Activated naive CD4-positive, alpha-beta T cell treated with anti-CD3 and anti-CD28 coated beads, Interleukin-2, amount 50 U/mL, for 24 hours (primary cell): ENCODE measurements around the gene ABCC1.

Experiments
- H3K27ac Mint-ChIP-seq: one replicate; pipeline ENCODE4 v1.8.0; 2021; ENCODE audit warnings: mild to moderate bottlenecking, mixed read lengths
- H3K27me3 Mint-ChIP-seq: one replicate; pipeline ENCODE4 v1.8.0; 2021; ENCODE audit warnings: mixed read lengths
- H3K36me3 Mint-ChIP-seq: one replicate; pipeline ENCODE4 v1.8.0; 2021; ENCODE audit warnings: mixed read lengths
- H3K4me1 Mint-ChIP-seq: one replicate; pipeline ENCODE4 v1.8.0; 2021; ENCODE audit warnings: mixed read lengths
- H3K4me3 Mint-ChIP-seq: one replicate; pipeline ENCODE4 v1.8.0; 2021; ENCODE audit warnings: mild to moderate bottlenecking, mixed read lengths
- H3K9me3 Mint-ChIP-seq: one replicate; pipeline ENCODE4 v1.8.0; 2021; ENCODE audit warnings: mixed read lengths

ABCC1 gene

DNA sequence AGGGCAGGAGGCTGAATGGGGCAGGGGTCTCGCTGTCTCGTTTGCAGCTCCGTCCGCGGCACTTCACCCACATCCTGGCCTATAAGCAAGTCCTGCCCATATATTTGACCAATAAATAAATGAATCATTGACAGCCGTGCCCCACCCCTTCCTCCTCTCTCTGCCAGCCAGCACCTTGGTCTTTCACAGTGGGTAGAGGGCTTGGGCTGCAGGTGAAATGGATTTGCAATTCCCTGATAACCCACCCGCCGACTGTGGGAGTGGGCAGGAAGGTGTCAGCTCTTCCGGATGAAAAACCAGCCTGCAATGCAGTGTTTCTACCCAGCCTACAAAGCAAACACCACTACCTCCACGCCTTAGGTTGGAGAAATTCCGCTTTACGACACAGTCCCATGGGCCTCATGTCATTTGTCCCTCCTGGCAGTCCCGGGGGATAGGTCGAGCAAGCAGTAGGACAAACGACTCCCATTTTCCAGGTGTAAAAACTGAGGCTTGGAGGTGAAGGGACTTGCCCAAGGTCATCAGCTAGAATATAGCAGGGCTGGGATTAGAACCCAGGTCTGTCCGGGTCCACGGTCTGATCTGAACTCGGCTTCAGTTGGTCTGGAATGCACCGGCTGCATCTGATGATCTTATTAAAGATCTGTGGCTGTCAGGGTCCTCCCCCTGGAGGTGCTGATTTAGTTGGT is 79.0 kb downstream of the ABCC1 start:
- Mint-ChIP-seq H3K27me3 (no peaks in the 10 kb centered on the region), H3K4me1 (peaks cover 40% of the 10 kb centered on the region), H3K27ac (no peak overlapping the region), H3K36me3 (peaks cover 5% of the 10 kb centered on the region), H3K4me3 (no peak overlapping the region), H3K9me3 (no peaks in the 10 kb centered on the region)

DNA sequence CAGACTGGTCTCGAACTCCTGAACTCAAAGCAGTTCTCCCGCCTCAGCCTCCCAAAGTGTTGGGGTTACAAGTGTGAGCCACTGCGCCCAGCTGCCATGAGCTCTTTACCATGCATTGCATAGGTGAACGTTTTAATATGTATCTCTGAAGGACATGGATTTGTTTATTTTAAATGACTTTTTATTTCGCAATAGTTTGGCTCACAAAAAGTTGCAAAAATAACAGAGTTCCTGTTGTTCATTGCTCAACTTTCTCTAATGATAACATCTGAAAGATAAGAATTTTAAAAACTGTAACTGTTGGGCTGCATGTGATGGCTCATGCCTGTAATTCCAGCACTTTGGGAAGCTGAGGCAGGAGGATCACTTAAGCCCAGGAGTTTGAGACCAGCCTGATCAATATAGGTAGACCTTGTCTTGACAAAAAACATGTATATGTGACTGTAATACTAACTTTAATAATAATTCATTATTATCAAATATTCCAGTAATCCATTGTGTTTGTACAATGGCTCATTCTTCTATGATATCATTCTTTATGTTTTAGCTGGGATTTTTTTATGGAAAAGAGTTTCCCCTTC is 80.1 kb downstream of the ABCC1 start:
- Mint-ChIP-seq H3K27ac (no peak overlapping the region), H3K36me3 (peaks cover 6% of the 10 kb centered on the region), H3K9me3 (no peaks in the 10 kb centered on the region), H3K4me3 (no peak overlapping the region), H3K27me3 (no peaks in the 10 kb centered on the region), H3K4me1 (peaks cover 37% of the 10 kb centered on the region)

DNA sequence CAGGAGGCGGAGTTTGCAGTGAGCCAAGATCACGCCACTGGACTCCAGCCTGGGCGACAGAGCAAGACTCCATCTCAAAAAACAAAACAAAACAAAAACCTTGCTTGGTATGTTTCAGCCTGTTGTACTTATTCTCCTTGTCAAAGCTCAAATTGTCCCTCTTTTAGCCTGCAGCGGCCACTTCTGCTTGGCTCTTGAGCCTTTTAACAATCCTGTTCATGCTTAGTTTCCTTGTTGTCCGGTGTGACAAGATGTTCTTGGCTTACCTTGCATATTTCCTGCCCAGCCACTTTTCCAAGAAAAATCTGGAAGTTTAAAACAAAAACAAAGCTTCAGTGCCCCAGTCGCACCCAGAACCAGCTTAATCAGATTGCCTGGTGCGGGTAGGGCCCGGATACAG is 81.0 kb downstream of the ABCC1 start:
- no peaks in the 10 kb centered on the region for H3K9me3 Mint-ChIP-seq
- H3K4me3 Mint-ChIP-seq, result no peak overlapping the region
- peaks cover 27% of the 10 kb centered on the region for H3K4me1 Mint-ChIP-seq
- H3K36me3 Mint-ChIP-seq, result peaks cover 6% of the 10 kb centered on the region
- no peaks in the 10 kb centered on the region for H3K27me3 Mint-ChIP-seq
- H3K27ac Mint-ChIP-seq, result no peak overlapping the region

DNA sequence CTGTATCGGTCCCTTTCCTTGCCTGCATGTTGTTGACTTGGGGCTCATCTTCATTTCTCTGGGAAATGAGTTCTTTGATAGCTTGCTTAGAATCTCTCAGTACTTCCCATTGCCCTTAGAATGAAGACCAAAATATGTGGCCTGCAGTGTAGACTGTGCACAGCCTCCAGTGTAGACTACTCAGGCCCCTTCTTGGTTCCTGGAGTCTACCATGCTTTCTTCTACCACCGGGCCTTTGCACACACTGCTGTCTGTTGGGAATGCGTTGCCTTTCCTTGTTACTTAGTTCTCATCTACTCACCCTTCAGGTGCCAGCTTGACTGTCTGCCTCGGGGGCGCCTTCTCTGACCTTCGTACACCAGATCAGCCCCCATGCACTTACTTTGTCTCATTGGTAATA is 82.0 kb downstream of the ABCC1 start:
- Mint-ChIP-seq H3K4me1 (peaks cover 20% of the 10 kb centered on the region), H3K27ac (peak overlapping the region; percentile 72), H3K4me3 (no peak overlapping the region), H3K36me3 (peaks cover 6% of the 10 kb centered on the region), H3K9me3 (no peaks in the 10 kb centered on the region), H3K27me3 (no peaks in the 10 kb centered on the region)

DNA sequence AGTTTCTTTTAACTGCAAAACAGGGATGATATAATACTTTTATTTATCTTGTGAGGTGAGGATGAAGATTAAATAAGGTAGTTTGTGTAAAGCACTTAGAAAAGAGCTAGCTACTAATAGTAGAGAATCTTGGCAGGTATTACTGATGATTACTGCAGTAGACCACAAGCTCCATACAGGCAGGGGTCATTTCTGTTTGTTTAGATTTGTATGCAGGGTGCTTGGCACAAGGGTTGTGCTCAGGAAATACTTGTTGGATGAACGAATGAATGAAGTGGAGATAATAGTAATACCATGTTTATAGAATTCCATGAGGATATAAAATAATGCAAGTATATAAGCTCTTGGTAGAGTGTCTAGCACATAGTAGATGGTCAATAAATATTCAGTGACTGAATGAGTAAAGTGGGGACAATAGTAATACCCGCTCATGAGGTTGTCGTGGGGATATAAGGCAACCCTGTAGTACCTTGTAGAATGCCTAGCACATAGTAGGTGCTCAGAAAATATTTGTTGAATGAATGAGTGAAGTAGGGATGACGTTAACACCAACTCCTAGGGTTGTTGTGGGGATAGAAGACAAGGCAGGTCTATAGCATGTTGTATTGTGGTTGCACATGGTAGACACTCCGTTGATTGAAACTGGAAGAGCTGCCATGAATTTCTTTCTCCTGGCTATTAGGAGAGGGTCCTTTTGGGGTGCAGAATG is 83.0 kb downstream of the ABCC1 start:
- Mint-ChIP-seq H3K4me1 (peaks cover 20% of the 10 kb centered on the region), H3K27me3 (no peaks in the 10 kb centered on the region), H3K4me3 (no peak overlapping the region), H3K9me3 (no peaks in the 10 kb centered on the region), H3K36me3 (peaks cover 9% of the 10 kb centered on the region), H3K27ac (peak overlapping the region; percentile 57)

DNA sequence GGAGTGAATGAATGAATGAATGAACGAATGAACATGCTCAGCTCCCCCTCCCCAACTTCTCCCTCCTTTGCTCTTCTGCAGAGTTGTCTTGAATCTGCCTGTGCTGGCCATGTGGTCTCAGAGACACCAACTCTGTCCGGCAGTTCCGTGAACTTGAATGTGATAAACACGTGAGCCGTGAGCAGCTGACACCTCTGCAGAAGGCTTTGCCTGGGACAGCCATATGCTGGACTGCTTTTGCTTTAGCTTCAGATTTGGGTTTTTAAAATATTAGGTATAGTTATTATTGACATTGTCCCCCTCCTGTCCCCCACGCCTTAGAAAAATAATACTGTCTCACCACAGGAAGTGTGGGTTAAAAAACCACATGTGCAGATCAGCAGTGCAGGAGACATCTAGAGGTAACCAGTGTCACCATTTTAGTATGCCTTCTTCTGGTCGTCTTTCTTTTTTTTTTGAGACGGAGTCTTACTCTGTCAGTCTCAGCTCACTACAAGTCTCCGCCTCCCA is 83.8 kb downstream of the ABCC1 start:
- Mint-ChIP-seq H3K4me3 (no peak overlapping the region), H3K9me3 (no peaks in the 10 kb centered on the region), H3K36me3 (peaks cover 12% of the 10 kb centered on the region), H3K27me3 (no peaks in the 10 kb centered on the region), H3K4me1 (peaks cover 24% of the 10 kb centered on the region), H3K27ac (peak overlapping the region; percentile 83)

DNA sequence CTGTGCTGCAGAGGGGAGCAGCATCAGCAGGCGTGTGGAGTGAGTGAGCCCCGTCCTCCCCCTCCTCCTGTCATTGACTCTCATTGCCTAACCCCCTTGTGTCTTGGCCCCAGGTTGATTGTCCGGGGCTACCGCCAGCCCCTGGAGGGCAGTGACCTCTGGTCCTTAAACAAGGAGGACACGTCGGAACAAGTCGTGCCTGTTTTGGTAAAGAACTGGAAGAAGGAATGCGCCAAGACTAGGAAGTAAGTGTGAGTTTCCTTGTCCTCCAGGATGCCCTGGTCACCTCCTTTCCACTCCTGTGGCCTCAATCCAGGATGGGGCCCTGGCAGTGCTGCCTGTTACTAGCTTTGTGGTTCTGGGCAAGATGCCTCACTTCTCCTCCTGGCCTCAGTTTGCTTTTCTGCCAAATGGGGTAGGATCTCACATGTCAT is 87.0 kb downstream of the ABCC1 start:
- Mint-ChIP-seq H3K36me3 (peaks cover 19% of the 10 kb centered on the region), H3K4me1 (peaks cover 36% of the 10 kb centered on the region), H3K4me3 (no peak overlapping the region), H3K27ac (no peak overlapping the region), H3K27me3 (no peaks in the 10 kb centered on the region), H3K9me3 (no peaks in the 10 kb centered on the region)

DNA sequence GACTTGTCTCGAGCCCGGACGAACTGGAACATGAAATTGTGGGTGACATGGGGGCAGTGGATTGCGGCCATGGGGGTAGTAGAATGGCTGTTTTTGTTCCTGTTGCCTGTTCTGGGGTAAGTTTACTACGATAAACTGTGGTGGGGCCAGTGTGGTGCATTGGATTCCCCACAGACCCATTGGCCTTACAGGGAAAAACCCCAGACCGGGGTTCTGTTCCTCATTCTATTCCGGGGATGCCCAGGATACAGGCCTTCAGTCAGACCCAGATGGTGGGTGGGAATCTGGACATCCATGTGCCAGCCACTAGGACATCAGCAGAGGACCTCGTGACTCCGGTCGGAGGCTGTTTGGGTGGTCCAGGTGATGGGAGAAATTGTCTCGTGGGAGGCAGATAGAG is 88.1 kb downstream of the ABCC1 start:
- H3K4me1 Mint-ChIP-seq, result peaks cover 32% of the 10 kb centered on the region
- H3K36me3 Mint-ChIP-seq, result peaks cover 16% of the 10 kb centered on the region
- no peak overlapping the region for H3K27ac Mint-ChIP-seq
- no peaks in the 10 kb centered on the region for H3K9me3 Mint-ChIP-seq
- H3K27me3 Mint-ChIP-seq, result no peaks in the 10 kb centered on the region
- no peak overlapping the region for H3K4me3 Mint-ChIP-seq

DNA sequence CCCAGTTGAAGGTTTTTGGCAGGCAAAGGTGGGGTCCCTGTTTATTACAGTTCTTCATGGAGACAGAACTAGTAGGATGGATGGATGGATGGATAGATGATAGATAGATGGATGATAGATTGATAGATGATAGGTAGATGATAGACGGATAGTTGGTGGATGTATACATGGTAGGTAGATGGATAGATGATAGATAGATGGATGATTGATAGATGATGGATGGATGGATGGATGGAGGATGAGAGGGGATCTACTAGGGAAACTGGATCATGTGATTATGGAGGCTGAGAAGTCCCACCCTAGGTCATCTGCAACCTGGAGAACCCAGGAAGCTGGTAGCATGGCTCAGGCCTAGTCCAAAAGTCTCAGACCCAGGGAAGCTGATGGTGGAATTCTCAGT is 88.6 kb downstream of the ABCC1 start:
- no peak overlapping the region for H3K4me3 Mint-ChIP-seq
- peaks cover 16% of the 10 kb centered on the region for H3K36me3 Mint-ChIP-seq
- H3K9me3 Mint-ChIP-seq, result no peaks in the 10 kb centered on the region
- peaks cover 27% of the 10 kb centered on the region for H3K4me1 Mint-ChIP-seq
- H3K27me3 Mint-ChIP-seq, result no peaks in the 10 kb centered on the region
- peak overlapping the region; percentile 25 for H3K27ac Mint-ChIP-seq

DNA sequence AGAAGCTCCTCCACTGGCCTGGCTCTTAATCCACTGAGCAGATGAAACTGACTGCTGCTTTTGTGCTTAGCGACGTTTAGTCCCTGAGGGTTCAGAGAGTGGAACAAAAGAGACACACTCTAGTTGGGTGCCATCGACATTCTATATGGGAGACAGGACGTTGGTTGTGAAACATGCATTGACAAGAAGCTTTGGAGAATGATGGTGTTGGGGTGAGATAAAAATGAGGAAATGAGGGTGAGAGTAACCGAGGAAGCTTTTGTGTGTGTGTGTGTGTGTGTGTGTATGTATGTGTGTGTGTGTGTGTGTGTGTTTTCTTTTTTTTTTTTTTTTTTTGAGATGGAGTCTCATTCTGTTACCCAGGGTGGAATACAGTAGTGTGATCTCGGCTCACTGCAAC is 89.5 kb downstream of the ABCC1 start:
- Mint-ChIP-seq H3K4me1 (peaks cover 18% of the 10 kb centered on the region), H3K27ac (no peak overlapping the region), H3K36me3 (peaks cover 16% of the 10 kb centered on the region), H3K4me3 (no peak overlapping the region), H3K9me3 (no peaks in the 10 kb centered on the region), H3K27me3 (no peaks in the 10 kb centered on the region)

DNA sequence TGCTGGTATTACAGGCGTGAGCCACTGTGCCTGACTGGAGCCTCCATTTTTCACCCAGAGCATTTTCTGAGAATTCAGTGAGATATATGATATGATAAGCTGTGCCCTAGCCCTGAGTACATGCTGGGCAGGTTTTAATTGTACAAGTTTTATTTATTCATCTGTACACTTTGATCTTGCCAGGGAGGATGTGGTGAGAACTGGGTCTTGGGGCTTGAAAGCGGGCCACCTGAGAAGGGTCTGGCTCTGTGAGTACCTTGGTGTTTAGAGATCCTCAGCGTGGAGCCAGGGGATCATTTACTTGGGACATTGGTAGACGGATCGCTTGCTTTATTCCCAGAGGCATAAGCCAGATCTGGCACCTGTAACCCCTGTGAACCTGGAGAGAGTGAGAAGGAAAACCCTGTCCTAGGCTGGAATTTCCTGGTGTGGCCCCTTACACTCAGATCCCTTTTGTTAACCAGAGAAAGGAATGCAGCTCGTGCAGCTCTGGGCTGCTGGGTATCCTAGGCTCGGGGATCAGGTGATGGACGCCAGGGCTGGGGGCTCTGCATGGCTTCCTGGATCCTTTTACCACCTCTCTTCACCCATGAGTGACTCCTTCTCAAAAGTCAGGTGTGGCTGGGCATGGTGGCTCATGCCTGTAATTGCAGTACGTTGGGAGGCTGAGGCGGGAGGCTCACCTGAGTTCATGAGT is 91.9 kb downstream of the ABCC1 start:
- Mint-ChIP-seq H3K4me1 (peaks cover 17% of the 10 kb centered on the region), H3K36me3 (peaks cover 17% of the 10 kb centered on the region), H3K27ac (no peak overlapping the region)

DNA sequence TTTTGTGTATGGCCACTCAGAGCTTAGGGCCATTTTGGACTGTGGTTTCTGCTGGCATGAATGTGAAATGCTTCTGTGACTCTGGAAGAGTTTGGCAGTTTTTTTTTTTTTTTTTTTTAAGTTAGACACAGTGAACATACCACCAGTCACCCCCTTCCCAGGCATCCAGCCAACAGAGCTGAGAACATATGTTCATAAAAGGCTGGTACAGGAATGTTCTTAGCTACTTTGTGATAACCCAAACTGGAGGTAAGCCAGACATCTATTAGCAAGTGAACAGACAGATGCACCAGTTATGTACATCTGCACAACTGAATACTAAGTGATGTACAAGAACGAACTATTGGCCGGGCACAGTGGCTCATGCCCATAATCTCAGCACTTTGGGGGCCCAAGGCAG is 92.7 kb downstream of the ABCC1 start:
- peaks cover 17% of the 10 kb centered on the region for H3K4me1 Mint-ChIP-seq
- no peaks in the 10 kb centered on the region for H3K9me3 Mint-ChIP-seq
- H3K27me3 Mint-ChIP-seq, result no peaks in the 10 kb centered on the region
- no peak overlapping the region for H3K27ac Mint-ChIP-seq
- peaks cover 17% of the 10 kb centered on the region for H3K36me3 Mint-ChIP-seq
- H3K4me3 Mint-ChIP-seq, result no peak overlapping the region

More for the DNA sequence above, 91.9 kb downstream of the ABCC1 start:
- H3K27me3 Mint-ChIP-seq, result no peaks in the 10 kb centered on the region
- H3K9me3 Mint-ChIP-seq, result no peaks in the 10 kb centered on the region
- H3K4me3 Mint-ChIP-seq, result no peak overlapping the region

DNA sequence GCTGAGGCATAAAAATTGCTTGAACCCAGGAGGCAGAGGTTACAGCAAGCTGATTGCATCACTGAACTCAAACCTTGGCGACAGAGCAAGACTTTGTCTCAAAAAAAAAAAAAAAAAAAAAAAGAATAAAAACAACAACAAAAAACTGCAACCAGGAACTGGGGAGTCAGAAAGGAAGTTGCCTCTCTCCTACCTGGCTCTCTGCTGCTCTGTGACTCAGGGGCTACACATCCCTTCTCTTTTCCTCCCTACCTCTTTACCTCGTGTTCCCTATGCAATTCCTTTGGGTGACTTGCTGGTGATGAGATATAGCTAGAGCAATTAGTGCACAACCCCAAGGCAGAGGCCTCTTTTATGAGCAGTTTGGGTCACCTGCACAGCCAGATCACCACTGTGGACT is 95.9 kb downstream of the ABCC1 start:
- no peak overlapping the region for H3K4me3 Mint-ChIP-seq

DNA sequence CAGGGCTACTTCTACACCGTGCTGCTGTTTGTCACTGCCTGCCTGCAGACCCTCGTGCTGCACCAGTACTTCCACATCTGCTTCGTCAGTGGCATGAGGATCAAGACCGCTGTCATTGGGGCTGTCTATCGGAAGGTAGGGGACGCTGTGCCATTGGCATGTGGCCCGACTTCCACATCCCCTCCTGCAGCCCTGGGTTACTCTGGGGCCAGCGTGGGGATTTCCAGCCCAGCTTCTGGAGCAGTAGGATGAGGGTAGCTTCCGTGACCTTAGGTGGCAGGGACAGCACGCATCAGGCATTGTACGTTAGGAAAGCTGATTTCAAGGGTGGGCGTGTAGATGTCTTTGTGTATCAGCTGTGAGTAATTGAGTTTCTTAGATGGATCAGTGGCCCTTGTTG is 96.5 kb downstream of the ABCC1 start:
- H3K4me3 Mint-ChIP-seq, result no peak overlapping the region
- peaks cover 6% of the 10 kb centered on the region for H3K4me1 Mint-ChIP-seq
- H3K36me3 Mint-ChIP-seq, result peaks cover 11% of the 10 kb centered on the region
- no peaks in the 10 kb centered on the region for H3K27me3 Mint-ChIP-seq
- H3K27ac Mint-ChIP-seq, result no peak overlapping the region
- H3K9me3 Mint-ChIP-seq, result no peaks in the 10 kb centered on the region

More for the DNA sequence above, 95.9 kb downstream of the ABCC1 start:
- Mint-ChIP-seq H3K9me3 (no peaks in the 10 kb centered on the region), H3K27ac (peak overlapping the region; percentile 49), H3K4me1 (peaks cover 7% of the 10 kb centered on the region), H3K27me3 (no peaks in the 10 kb centered on the region), H3K36me3 (peaks cover 11% of the 10 kb centered on the region)

DNA sequence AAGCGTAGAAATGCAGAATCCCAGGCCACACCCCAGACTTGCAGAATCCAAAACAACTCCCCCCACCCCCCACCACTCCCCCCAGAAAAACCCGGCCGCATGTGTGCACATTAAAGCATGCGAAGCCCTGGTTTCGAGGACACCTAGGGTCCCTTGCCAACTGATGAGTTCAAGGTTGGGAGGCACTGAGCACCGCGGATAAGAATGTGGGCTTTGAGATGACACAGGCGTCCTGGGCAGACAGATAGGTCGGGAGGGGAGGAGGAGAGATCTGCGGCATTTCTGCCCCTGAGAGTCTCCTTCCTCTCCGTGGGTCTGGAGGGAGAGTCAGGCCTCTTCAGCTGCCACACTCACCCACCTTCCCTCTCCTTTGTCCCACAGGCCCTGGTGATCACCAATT is 98.3 kb downstream of the ABCC1 start:
- no peak overlapping the region for H3K27ac Mint-ChIP-seq
- H3K36me3 Mint-ChIP-seq, result peaks cover 11% of the 10 kb centered on the region
- no peaks in the 10 kb centered on the region for H3K4me1 Mint-ChIP-seq
- H3K27me3 Mint-ChIP-seq, result no peaks in the 10 kb centered on the region
- no peaks in the 10 kb centered on the region for H3K9me3 Mint-ChIP-seq
- no peak overlapping the region for H3K4me3 Mint-ChIP-seq
